Measurements from ENCODE around the gene TRIP11. TPM values are rescaled to one million over a fixed set of nuclear protein-coding genes. Genes with fewer than 3 reads are reported as not detected.
"Not testable (repeated sequence)": the region's sequence is repeated elsewhere in the genome, so short reads cannot be mapped to it uniquely, and the experiment has no call there.

TRIP11 gene
- 10 to 100 TPM; 18.6 to 33.7 (median 26.9) TPM for total RNA-seq

GRCh38 chr14:92039719-92040430, at the start of gene TRIP11:
Gene TRIP11, minus strand, starts transcription at chr14:92040059. Its CDS starts 374 bp downstream, at chr14:92039685.
- Histone ChIP-seq H3K27me3 (no peaks in the 10 kb centered on the region), H3K27ac (peak within 1 kb of the TSS; percentile 94 to 99 (median 97)), H3K4me1 (peaks cover 0 to 47% (median 18%) of the 10 kb centered on the region in 3 donors), H3K36me3 (peaks cover 0 to 19% (median 0%) of the 10 kb centered on the region in 3 donors), H3K4me3 (peak within 1 kb of the TSS; percentile 84 to 95 (median 93)), H3K9me3 (no peaks in the 10 kb centered on the region)
- TF ChIP-seq POLR2A (IDR thresholded peaks at IDR 0.05) (peak in 2 of 4 donors; percentile 59 to 77), CTCF (IDR thresholded peaks at IDR 0.05) (peak in 1 of 6 experiments; percentile 26)
- intact Hi-C loops (cut with DNase I) = no loop called here
- DNase-seq = peak; percentile 57
- 1 to 2% methylated on average over 15 to 18 of the region's 57 CpGs for WGBS, 2 donors

- H3K36me3 ChIP-seq = peaks cover 3 to 96% (median 6%) of the 10 kb centered on the region in 3 donors
- intact Hi-C loops (cut with DNase I) = no loop called here
- 85 to 97% methylated on average over 5 of the region's 5 CpGs for WGBS, 2 donors
These were observed 48.6 kb upstream of the TRIP11 start for GRCh38 chr14:92088494-92088893.

GRCh38 chr14:92074555-92074954, 34.7 kb upstream of the TRIP11 start:
- Histone ChIP-seq H3K4me1 (no peaks in the 10 kb centered on the region), H3K27ac (no peak overlapping the region), H3K27me3 (no peaks in the 10 kb centered on the region), H3K36me3 (peaks cover 0 to 96% (median 8%) of the 10 kb centered on the region in 3 donors), H3K9me3 (no peaks in the 10 kb centered on the region), H3K4me3 (no peak overlapping the region)
- no peak for DNase-seq
- intact Hi-C loops (cut with DNase I) = no loop called here
- TF ChIP-seq CTCF (IDR thresholded peaks at IDR 0.05) (no peak), POLR2A (IDR thresholded peaks at IDR 0.05) (no peak)

More at GRCh38 chr14:92088494-92088893, 48.6 kb upstream of the TRIP11 start:
- Histone ChIP-seq H3K27me3 (no peaks in the 10 kb centered on the region), H3K4me3 (no peak overlapping the region), H3K9me3 (no peaks in the 10 kb centered on the region), H3K4me1 (no peaks in the 10 kb centered on the region), H3K27ac (no peak overlapping the region)
- TF ChIP-seq CTCF (IDR thresholded peaks at IDR 0.05) (no peak), POLR2A (IDR thresholded peaks at IDR 0.05) (no peak)
- DNase-seq = no peak

GRCh38 chr14:92058006-92058917, 18.4 kb upstream of the TRIP11 start:
- TF ChIP-seq CTCF (IDR thresholded peaks at IDR 0.05) = no peak
- no peak for TF ChIP-seq POLR2A (IDR thresholded peaks at IDR 0.05)
- intact Hi-C loops (cut with DNase I) = no loop called here
- no peak for DNase-seq
- no peaks in the 10 kb centered on the region for H3K27me3 ChIP-seq
- no peaks in the 10 kb centered on the region for H3K9me3 ChIP-seq
- H3K4me1 ChIP-seq = no peaks in the 10 kb centered on the region
- peaks cover 0 to 20% (median 0%) of the 10 kb centered on the region in 3 donors for H3K36me3 ChIP-seq
- no peak overlapping the region for H3K4me3 ChIP-seq
- no peak overlapping the region for H3K27ac ChIP-seq
- 77% methylated on average over 9 of the region's 9 CpGs for WGBS, 2 donors

GRCh38 chr14:92049781-92050180, 9.9 kb upstream of the TRIP11 start:
- H3K4me3 ChIP-seq = no peak overlapping the region
- H3K36me3 ChIP-seq = peaks cover 0 to 41% (median 0%) of the 10 kb centered on the region in 3 donors
- H3K4me1 ChIP-seq = no peaks in the 10 kb centered on the region
- no peak for DNase-seq
- 76 to 79% methylated on average over 3 of the region's 3 CpGs for WGBS, 2 donors
- TF ChIP-seq POLR2A (IDR thresholded peaks at IDR 0.05) (no peak), CTCF (IDR thresholded peaks at IDR 0.05) (no peak)
- no peaks in the 10 kb centered on the region for H3K27me3 ChIP-seq
- intact Hi-C loops (cut with DNase I) = no loop called here
- H3K27ac ChIP-seq = no peak overlapping the region
- peaks cover 0 to 9% (median 0%) of the 10 kb centered on the region in 3 donors for H3K9me3 ChIP-seq

- intact Hi-C loops (cut with DNase I); H3K4me1 ChIP-seq; H3K4me3 ChIP-seq; H3K27ac ChIP-seq; DNase-seq; H3K9me3 ChIP-seq; H3K27me3 ChIP-seq: not testable (repeated sequence)
- peaks cover 0 to 47% (median 0%) of the 10 kb centered on the region in 3 donors for H3K36me3 ChIP-seq
- WGBS, 2 donors = 92 to 95% methylated on average over 12 of the region's 12 CpGs
These were observed 9.4 kb upstream of the TRIP11 start for GRCh38 chr14:92049221-92049620.

- H3K27ac ChIP-seq; DNase-seq; H3K27me3 ChIP-seq; H3K4me3 ChIP-seq; intact Hi-C loops (cut with DNase I); H3K9me3 ChIP-seq; H3K4me1 ChIP-seq: not testable (repeated sequence)
- peaks cover 0 to 54% (median 0%) of the 10 kb centered on the region in 3 donors for H3K36me3 ChIP-seq
- WGBS, 2 donors = 94 to 96% methylated on average over 7 of the region's 7 CpGs
These were observed 6.0 kb upstream of the TRIP11 start for GRCh38 chr14:92045904-92046303.

Data from esophagus squamous epithelium (tissue), 5 donors.